GM21529 (cell line): ENCODE results near the gene HEYL.

Source experiments
- ATAC-seq: cut with Tn5 transposase; IDR thresholded peaks from one replicate; pipeline ENCODE4 v1.9.1; 2021; ENCODE audit not compliant: unreplicated experiment

The HEYL gene

GRCh38 chr1:39642796-39643195 lies 3.4 kb upstream of the HEYL start:
- ATAC-seq: no peak

DNA sequence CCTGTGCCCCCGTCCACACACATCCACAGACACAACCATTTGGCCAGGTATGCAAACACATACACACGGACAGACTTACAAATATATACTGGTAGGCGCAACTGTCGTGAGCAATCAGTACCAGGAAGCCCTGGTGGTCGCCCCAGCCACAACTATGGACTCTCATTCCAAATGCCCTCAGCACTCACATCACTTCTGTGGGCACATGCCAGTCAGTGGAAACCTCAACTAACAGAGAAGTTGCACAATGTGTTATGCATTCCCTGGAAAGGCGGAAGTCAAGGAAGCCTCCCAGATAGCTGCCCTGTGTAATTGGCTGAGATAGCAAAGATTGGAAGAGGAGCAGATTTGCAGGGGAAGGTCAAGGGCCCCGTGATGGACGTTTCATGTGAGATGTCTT lies 1.4 kb upstream of the HEYL start:
- ATAC-seq: no peak

- no peak for ATAC-seq
Measured at GRCh38 chr1:39638965-39639304, 508 bp downstream of the HEYL start.

DNA sequence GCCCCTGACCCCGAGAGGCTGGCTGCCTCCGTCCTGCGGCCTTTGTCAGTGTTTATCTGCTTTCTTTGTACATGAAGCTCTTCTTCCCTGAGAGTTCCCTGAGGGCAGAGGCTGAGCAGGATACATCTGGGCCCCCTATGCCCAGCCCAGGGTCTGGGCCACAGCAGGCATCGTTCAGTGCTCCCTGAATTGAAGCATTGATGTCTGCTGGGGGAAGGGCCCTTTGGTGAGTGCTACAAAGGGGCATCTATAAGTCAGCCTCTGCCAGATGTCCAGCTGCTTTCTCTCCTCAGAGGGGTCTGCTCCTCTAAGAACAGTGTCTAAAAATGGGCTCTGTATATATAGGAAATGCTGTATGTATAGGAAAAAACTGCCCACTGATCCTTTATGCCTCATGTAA lies 2.1 kb downstream of the HEYL start:
- ATAC-seq: no peak

DNA sequence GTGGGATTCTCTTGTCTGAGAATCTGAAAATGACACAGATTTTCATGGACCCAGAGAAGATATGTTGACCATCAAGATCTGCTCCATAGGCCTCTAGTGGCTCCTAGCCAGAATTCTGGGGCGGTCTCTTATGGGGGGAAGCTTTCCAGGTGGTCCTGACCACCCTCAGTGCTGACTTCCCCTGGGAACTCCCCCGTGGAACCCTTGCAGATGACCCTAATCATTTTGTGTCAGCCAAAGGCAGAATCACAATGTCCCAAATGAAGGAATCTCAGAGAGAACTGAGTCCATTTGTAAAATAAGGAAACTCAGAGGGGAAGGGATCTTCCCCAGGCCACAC lies 3.6 kb downstream of the HEYL start:
- ATAC-seq: no peak

DNA sequence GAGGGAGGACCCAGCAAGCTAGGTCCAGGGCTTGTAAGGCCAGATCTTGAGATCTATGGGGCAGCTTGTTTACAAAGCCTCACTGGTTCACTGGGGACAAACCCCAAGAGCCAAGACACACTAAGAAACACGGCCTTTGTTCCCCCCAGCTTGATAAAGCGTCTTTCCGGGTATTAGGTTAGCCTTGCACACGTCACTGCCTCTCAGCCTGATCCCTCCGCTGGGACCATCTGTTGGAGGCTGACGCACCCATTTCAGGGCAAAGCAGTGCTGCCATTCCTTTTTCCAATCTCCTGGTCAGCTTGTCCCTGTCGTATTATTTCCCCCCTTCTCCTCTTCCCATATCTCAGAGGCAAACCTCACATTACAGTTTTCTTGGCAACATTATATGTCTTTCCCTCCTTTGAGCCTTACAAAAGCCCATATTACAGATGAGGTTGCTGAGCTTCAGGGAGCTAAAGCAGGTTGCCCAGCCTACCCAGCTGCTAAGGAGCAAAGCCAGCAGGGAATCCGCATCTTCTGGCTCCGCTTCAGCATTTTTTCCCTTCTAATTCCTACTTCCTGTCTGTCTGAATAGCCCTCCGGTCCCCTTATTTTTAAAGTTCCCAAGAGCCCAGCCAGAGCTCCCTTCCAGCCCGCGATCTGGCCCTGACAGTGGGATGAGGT lies 4.1 kb downstream of the HEYL start:
- ATAC-seq: no peak

DNA sequence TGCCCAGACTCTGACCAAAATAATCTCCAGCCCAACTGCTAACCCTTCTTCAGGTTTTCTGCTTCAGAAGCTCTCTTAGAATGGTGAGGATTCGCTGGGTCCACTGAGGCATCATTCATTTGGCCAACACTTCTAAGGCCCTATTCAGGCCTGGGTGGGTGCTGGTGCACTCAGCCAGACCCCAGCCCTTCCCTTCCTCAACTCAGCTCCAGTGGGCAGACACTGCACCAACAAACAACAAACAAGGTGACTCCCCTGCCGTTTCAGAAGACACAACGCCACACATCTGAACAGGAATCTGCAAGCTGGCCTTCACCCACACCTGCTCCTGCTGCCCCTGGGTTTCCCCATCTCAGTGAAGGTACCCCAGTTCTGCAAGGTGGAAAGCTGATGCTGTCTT lies 6.0 kb downstream of the HEYL start:
- no peak for ATAC-seq

GRCh38 chr1:39632682-39633417 lies 6.6 kb downstream of the HEYL start:
- ATAC-seq: no peak

DNA sequence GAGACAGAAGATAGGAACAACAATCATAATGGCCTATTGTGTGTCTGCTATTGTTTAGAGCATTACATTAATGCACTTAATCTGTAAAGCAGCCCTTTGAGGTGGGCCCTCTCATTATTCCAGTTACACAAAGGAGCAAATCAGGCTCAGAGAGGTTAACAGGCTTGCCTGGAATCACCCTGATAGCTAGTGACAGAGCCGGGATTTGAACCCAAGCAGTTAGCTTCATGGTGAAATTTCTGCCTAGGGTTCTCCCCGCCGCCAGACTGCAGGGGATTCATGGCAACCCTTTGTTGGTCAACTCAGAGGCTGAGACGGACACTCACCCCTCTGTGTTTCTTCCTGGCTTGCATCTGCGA lies 7.1 kb downstream of the HEYL start:
- ATAC-seq: no peak

DNA sequence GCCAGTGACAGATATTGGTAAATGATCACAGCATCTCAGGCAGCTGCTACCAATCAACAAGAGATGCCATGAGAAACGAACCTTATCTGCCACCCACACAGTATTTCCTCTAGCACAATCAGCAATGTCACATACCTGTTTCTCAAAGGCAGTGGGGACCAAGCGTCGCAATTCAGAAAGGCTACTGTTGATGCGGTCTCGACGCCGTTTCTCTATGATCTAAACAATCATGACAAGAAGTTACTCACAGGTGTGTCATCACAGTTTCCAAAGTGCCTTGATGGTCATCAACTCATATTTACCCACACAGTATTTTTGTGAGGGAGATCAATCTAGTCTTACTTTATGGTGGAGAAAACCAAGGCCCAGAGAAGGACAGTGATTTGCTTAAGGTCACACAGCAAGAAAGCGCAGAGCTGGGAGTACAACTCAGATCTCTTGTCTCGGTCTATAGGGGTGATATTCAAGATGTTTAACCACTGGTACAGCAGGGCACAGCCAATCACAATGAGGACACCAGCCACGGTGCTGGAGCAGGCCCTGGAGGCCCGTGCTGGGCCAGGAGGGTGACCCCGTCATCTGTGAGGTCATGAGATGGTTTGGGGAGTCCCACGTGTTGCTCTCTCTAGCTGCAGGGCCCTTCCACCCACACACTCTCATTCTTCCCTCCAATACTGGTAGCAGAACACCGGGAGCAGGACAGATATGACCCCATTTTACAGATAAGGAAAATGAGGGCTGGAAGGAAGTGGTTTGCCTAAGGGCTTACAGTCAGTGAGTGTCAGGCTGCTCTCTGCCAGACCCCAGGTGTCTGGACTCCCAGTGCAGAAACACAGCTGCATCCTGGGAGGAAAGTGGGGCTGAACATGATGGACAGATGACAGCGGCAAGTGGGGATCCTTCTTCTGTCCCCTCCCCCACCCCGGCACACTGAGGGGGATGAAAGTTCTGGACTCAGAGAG lies 7.8 kb downstream of the HEYL start:
- ATAC-seq: no peak

GRCh38 chr1:39628807-39629350 lies 10.6 kb downstream of the HEYL start:
- no peak for ATAC-seq

DNA sequence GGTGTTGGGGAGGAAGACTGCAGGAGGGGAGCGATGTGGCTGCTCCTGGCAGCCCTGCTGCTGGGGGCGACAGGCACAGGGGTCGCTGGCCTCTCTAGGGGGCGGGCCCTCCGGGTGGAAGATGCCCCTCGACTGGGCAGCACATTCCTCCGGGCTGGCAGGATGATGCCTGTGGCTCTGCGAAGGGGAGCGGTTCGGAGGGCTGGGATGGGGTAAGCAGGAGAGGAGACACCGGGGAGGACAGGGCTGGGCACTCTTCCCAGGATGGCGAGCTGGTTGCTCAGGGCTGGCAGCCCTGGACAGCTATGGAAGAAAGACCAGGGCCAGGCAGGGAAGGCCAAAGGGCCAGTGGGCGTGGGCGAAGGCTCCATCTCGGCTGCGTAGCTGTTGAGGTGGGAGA lies 12.8 kb downstream of the HEYL start:
- ATAC-seq: no peak

GRCh38 chr1:39625462-39626273 lies 13.8 kb downstream of the HEYL start:
- ATAC-seq: no peak

GRCh38 chr1:39625009-39625408 lies 14.4 kb downstream of the HEYL start:
- ATAC-seq: no peak

GRCh38 chr1:39623053-39623452 lies 16.4 kb downstream of the HEYL start:
- ATAC-seq: no peak

GRCh38 chr1:39622427-39622826 lies 17.0 kb downstream of the HEYL start:
- ATAC-seq: no peak

DNA sequence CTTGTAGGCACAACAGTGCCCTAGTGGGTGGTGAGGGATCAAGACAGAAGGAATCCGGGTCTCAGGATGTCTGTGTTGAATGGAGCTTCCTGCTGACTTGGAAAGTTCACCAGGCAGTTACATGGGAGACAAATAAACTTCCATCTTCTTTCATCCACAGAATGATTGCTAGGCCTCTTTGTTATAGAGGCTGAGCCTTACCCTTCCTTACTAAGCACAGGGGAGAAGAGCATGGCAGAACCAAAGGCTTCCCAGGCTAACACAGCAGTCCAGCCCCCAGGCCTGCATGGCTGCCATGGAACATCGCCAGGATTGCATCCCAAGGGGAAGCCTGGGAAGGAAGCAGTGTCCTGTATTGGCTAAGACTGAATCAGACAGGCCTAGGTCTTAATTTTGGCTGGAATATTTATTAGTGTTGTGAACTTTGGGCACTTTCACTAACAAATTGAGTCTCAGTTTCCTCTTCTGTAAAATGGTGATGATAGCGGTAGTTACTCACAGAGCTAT lies 18.7 kb downstream of the HEYL start:
- no peak for ATAC-seq

GRCh38 chr1:39617488-39618049 lies 21.9 kb downstream of the HEYL start:
- no peak for ATAC-seq

DNA sequence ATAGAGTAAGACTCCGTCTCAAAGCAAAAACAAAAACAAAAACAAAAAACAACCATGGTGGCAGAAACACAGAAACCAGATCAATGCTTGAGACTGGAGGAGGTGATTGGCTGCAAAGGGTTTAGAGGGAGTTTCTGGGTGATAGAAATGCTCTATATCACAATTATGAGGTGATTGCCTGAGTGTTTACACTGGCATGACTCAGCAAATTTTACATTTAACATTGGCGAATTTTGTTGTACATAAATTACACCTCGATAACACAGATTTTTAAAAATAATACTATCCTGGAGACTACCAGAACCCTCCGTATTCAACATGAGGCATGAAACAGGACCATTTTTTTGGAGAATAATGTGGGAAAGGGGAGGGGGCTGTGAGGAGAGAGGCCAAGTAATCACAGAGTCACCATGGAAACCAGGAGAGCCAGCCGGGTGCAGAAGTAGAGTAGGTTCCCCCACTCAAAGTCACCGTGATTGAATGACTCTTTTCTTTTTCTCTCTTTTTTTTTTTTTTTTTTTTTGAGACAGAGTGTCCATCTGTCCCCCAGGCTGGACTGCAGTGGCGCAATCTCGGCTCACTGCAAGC lies 24.3 kb downstream of the HEYL start:
- no peak for ATAC-seq

- no peak for ATAC-seq
Measured at GRCh38 chr1:39614488-39614887, 25.0 kb downstream of the HEYL start.
